HCT116 (cell line): ENCODE results near the gene TMEM42. TPM values are rescaled to one million over a fixed set of nuclear protein-coding genes. Genes with fewer than 3 reads are reported as not detected.

Experiments
- ATAC-seq: fragments of 200-7000 bp; cut with Tn5 transposase; 2 replicates; pipeline ENCODE4 v1.9.1; 2020; ENCODE audit warnings: mild to moderate bottlenecking, moderate library complexity
- BruUV-seq: library from RNA; stranded (reverse); fragments of 400-500 nt; replicated peaks from 2 replicates; lab custom pipeline; 2021; lab: Mats Ljungman, UMichigan
- CTCF ChIA-PET: fragments of 300-600 bp; sonication (Branson Sonifier 250); formaldehyde crosslinking; loops from one replicate; lab custom pipeline; 2021; ENCODE audit warnings: antibody characterized with exemption; lab: Charles Lee
- POLR2A ChIA-PET: fragments of 300-600, 350-600 bp; sonication (Branson Sonifier 250); formaldehyde crosslinking; loops from one replicate; lab custom pipeline; 2021; ENCODE audit warnings: antibody characterized with exemption; lab: Charles Lee
- RAD21 ChIA-PET, 2 experiments: fragments of 300-600 bp; sonication (Branson Sonifier 250); formaldehyde crosslinking; loops; one replicate each; lab custom pipeline; 2023; ENCODE audit warnings: low total read pairs in 2 of 2; ENCODE audit not compliant: uncharacterized antibody in 2 of 2, unreplicated experiment in 2 of 2, low non-redundant PET in 1 of 2; lab: Charles Lee
- DNase-seq: peaks from one replicate; pipeline ENCODE4 v3.0.0-alpha.2; 2010; ENCODE audit warnings: low read depth, low spot score
- H2AFZ ChIP-seq: fragments of 200-600 bp; shearing (Covaris generic), sonication (generic); 2 replicates; pipeline ENCODE4 v1.6.1; 2017; ENCODE audit warnings: low read depth, mixed run types, mixed read lengths, antibody characterized with exemption, low read length; ENCODE audit not compliant: poor library complexity, severe bottlenecking
- H3K27ac ChIP-seq: 2 replicates; pipeline ENCODE4 v1.5.1; 2012; ENCODE audit warnings: low read depth, low read length
- H3K27me3 ChIP-seq: fragments of 200-600 bp; sonication (generic); 2 replicates; pipeline ENCODE4 v1.6.1; 2016; ENCODE audit warnings: mixed run types, low read length, mixed read lengths; ENCODE audit not compliant: insufficient read depth
- H3K36me3 ChIP-seq, 2 experiments: fragments of 200-500 bp in 1 of 2; fragments of 200-600 bp in 1 of 2; sonication (Bioruptor generic) in 1 of 2; sonication (generic) in 1 of 2; 2 replicates each; pipeline versions ENCODE4 v1.5.1 to v1.6.1; 2014 to 2016; ENCODE audit warnings: low read length in 2 of 2, inconsistent platforms in 1 of 2, mixed read lengths in 1 of 2, mixed run types in 1 of 2; ENCODE audit not compliant: insufficient read depth in 2 of 2, control insufficient read depth in 1 of 2
- H3K4me1 ChIP-seq, 2 experiments: fragments of 200-600 bp in 1 of 2; sonication (generic) in 1 of 2; 2 replicates each; pipeline versions ENCODE4 v1.5.1 to v1.6.1; 2012 to 2017; ENCODE audit warnings: low read length in 2 of 2, inconsistent platforms in 1 of 2, mild to moderate bottlenecking in 1 of 2, mixed read lengths in 1 of 2, mixed run types in 1 of 2, moderate library complexity in 1 of 2; ENCODE audit not compliant: insufficient read depth in 2 of 2, control insufficient read depth in 1 of 2
- H3K4me2 ChIP-seq: fragments of 200-600 bp; sonication (generic); 2 replicates; pipeline ENCODE4 v1.6.1; 2017; ENCODE audit warnings: mixed run types, low read length, mixed read lengths
- H3K4me3 ChIP-seq, 2 experiments: fragments of 200-600 bp in 1 of 2; sonication (generic) in 1 of 2; replicated peaks in 1 of 2; 2 replicates each; pipeline ENCODE4 v1.5.1; 2011 to 2016; ENCODE audit warnings: low read length in 2 of 2, control low read depth in 1 of 2, low read depth in 1 of 2, mild to moderate bottlenecking in 1 of 2, mixed read lengths in 1 of 2, mixed run types in 1 of 2
- H3K79me2 ChIP-seq: fragments of 200-600 bp; sonication (generic); 2 replicates; pipeline ENCODE4 v1.6.1; 2017; ENCODE audit warnings: mild to moderate bottlenecking, mixed run types, low read length, moderate library complexity, mixed read lengths; ENCODE audit not compliant: insufficient read depth
- H3K9ac ChIP-seq: fragments of 200-600 bp; sonication (generic); 2 replicates; pipeline ENCODE4 v1.6.1; 2016; ENCODE audit warnings: low read length, mixed read lengths
- H3K9me2 ChIP-seq: fragments of 200-600 bp; sonication (generic), shearing (Covaris generic); 2 replicates; pipeline ENCODE4 v1.6.1; 2017; ENCODE audit warnings: mixed run types, mild to moderate bottlenecking, moderate library complexity; ENCODE audit not compliant: insufficient read depth
- H3K9me3 ChIP-seq, 2 experiments: fragments of 200-500 bp in 1 of 2; fragments of 200-600 bp in 1 of 2; sonication (Bioruptor generic) in 1 of 2; sonication (generic) in 1 of 2; 2 replicates each; pipeline ENCODE4 v1.6.1; 2014 to 2017; ENCODE audit warnings: low read length in 2 of 2, mixed read lengths in 2 of 2, inconsistent platforms in 1 of 2, low read depth in 1 of 2, mild to moderate bottlenecking in 1 of 2, mixed run types in 1 of 2, moderate library complexity in 1 of 2; ENCODE audit not compliant: control insufficient read depth in 1 of 2, insufficient read depth in 1 of 2
- H4K20me1 ChIP-seq: fragments of 200-600 bp; sonication (generic), shearing (Covaris generic); 2 replicates; pipeline ENCODE4 v1.6.1; 2017; ENCODE audit warnings: mixed run types, mild to moderate bottlenecking, moderate library complexity; ENCODE audit not compliant: insufficient read depth
- ATF3 ChIP-seq: IDR thresholded peaks from 2 replicates; pipeline ENCODE4 v1.6.1; 2012
- CBX3 ChIP-seq: IDR thresholded peaks from 2 replicates; pipeline ENCODE4 v1.6.1; 2012; ENCODE audit warnings: low read depth
- CTCF ChIP-seq, 3 experiments: fragments of 200-600 bp in 1 of 3; sonication (generic) in 1 of 3; IDR thresholded peaks in 2 of 3; conservative IDR thresholded peaks in 1 of 3; 2 replicates each; pipeline ENCODE4 v1.5.1; 2012 to 2017; ENCODE audit warnings: low read depth in 2 of 3, low read length in 2 of 3, antibody characterized with exemption in 1 of 3, borderline replicate concordance in 1 of 3, control low read depth in 1 of 3, mild to moderate bottlenecking in 1 of 3, mixed read lengths in 1 of 3, mixed run types in 1 of 3, moderate library complexity in 1 of 3; ENCODE audit not compliant: insufficient read depth in 1 of 3
- EGR1 ChIP-seq: IDR thresholded peaks from 2 replicates; pipeline ENCODE4 v1.6.1; 2012; ENCODE audit warnings: low read depth
- ELF1 ChIP-seq: IDR thresholded peaks from 2 replicates; pipeline ENCODE4 v1.6.1; 2012; ENCODE audit warnings: low read depth, borderline replicate concordance
- EZH2phosphoT487 ChIP-seq: fragments of 200-600 bp; IDR thresholded peaks from 2 replicates; pipeline ENCODE4 v1.6.1; 2018; ENCODE audit warnings: antibody characterized with exemption, borderline replicate concordance
- FOSL1 ChIP-seq: IDR thresholded peaks from 2 replicates; pipeline ENCODE4 v1.6.1; 2012; ENCODE audit warnings: low read depth
- POLR2A ChIP-seq: IDR thresholded peaks from 2 replicates; pipeline ENCODE4 v1.7.0; 2011; ENCODE audit warnings: borderline replicate concordance; ENCODE audit not compliant: insufficient read depth, insufficient read length; ENCODE audit errors: extremely low read depth
- POLR2AphosphoS5 ChIP-seq: IDR thresholded peaks from 2 replicates; pipeline ENCODE4 v1.6.1; 2011; ENCODE audit warnings: mild to moderate bottlenecking, low read depth, low read length, moderate library complexity
- RAD21 ChIP-seq: IDR thresholded peaks from 2 replicates; pipeline ENCODE4 v1.6.1; 2012; ENCODE audit warnings: low read depth, mild to moderate bottlenecking
- REST ChIP-seq: IDR thresholded peaks from 2 replicates; pipeline ENCODE4 v1.6.1; 2012; ENCODE audit warnings: low read depth
- SIN3A ChIP-seq: IDR thresholded peaks from 2 replicates; pipeline ENCODE4 v1.6.1; 2012; ENCODE audit warnings: low read depth
- SP1 ChIP-seq: IDR thresholded peaks from 2 replicates; pipeline ENCODE4 v1.6.1; 2012; ENCODE audit warnings: low read depth
- SRF ChIP-seq: IDR thresholded peaks from 2 replicates; pipeline ENCODE4 v1.6.1; 2012; ENCODE audit warnings: low read depth
- TCF7L2 ChIP-seq: IDR thresholded peaks from 2 replicates; pipeline ENCODE4 v1.7.0; 2011; ENCODE audit warnings: borderline replicate concordance, inconsistent platforms; ENCODE audit not compliant: insufficient read depth, insufficient read length; ENCODE audit errors: extremely low read depth
- ZBTB33 ChIP-seq: IDR thresholded peaks from 2 replicates; pipeline ENCODE4 v1.6.1; 2011; ENCODE audit warnings: mild to moderate bottlenecking, low read length, moderate library complexity; ENCODE audit not compliant: insufficient replicate concordance; ENCODE audit errors: extremely low read depth
- ZFX ChIP-seq: fragments of 450-650 bp; IDR thresholded peaks from 2 replicates; pipeline ENCODE4 v1.6.1; 2017
- ZNF274 ChIP-seq: fragments of 200-500 bp; sonication (Bioruptor generic); IDR thresholded peaks from 2 replicates; pipeline ENCODE4 v1.6.1; 2014; ENCODE audit warnings: mild to moderate bottlenecking, low read depth, low read length, inconsistent platforms
- intact Hi-C: fragments of 100-400 bp; cut with micrococcal nuclease; formaldehyde crosslinking; loops from 2 replicates; pipeline ENCODE4 v1.10.0; 2022
- total RNA-seq: library from RNA; stranded (reverse); gene quantifications from one replicate; pipeline ENCODE4 v1.2.1, GENCODE V29; 2021; ENCODE audit not compliant: unreplicated experiment

The TMEM42 gene
- total RNA-seq, 1 experiment from 2014 or later: 13.9 TPM

- Histone ChIP-seq H3K9ac (no peak overlapping the region), H3K36me3 (peaks cover 10 to 50% of the 10 kb centered on the region in 2 experiments), H3K4me1 (no peaks in the 10 kb centered on the region), H3K27ac (no peak overlapping the region), H3K9me2 (no peaks in the 10 kb centered on the region), H3K79me2 (no peaks in the 10 kb centered on the region), H3K9me3 (peaks cover 0 to 8% of the 10 kb centered on the region in 2 experiments; a peak in 1 of 4 replicates), H3K27me3 (no peaks in the 10 kb centered on the region), H4K20me1 (no peaks in the 10 kb centered on the region), H3K4me2 (no peak overlapping the region), H2AFZ (no peak overlapping the region), H3K4me3 (no peak overlapping the region)
- no peak for TF ChIP-seq FOSL1
- no peak for TF ChIP-seq CBX3
- no peak for TF ChIP-seq TCF7L2
- no peak for TF ChIP-seq EGR1
- no peak for TF ChIP-seq ZNF274
- TF ChIP-seq REST: no peak
- no peak for TF ChIP-seq CTCF (IDR thresholded peaks at IDR 0.05 in 2 of 3, conservative IDR thresholded peaks at IDR 0.05 in 1 of 3; ENCODE audit: borderline replicate concordance in 1 of 3, insufficient read depth in 1 of 3, low read depth in 2 of 3, low read length in 2 of 3)
- no peak for TF ChIP-seq RAD21
- no peak for TF ChIP-seq POLR2AphosphoS5
- TF ChIP-seq POLR2A: no peak
- no peak for TF ChIP-seq EZH2phosphoT487
- no peak for TF ChIP-seq ATF3
- no peak for TF ChIP-seq ZFX
- TF ChIP-seq ELF1: no peak
- no peak for TF ChIP-seq SP1
- TF ChIP-seq ZBTB33: no peak
- TF ChIP-seq SIN3A: no peak
- TF ChIP-seq SRF: no peak
- ChIA-PET POLR2A (no interaction called here), CTCF (no interaction called here), RAD21 (no interaction called here)
- ATAC-seq: no peak
- intact Hi-C loops: no loop called here
- DNase-seq: no peak
- no TSS peak for BruUV-seq
These were observed 26.0 kb upstream of the TMEM42 start for GRCh38 chr3:44835684-44836083.
